ENCODE results near the gene DNAJC5G.
A peak's percentile ranks its signal among the peaks of the same experiment; 100 is the strongest.
"Not testable (repeated sequence)": the region's sequence is repeated elsewhere in the genome, so short reads cannot be mapped to it uniquely, and the experiment has no call there.

Gene DNAJC5G

DNA sequence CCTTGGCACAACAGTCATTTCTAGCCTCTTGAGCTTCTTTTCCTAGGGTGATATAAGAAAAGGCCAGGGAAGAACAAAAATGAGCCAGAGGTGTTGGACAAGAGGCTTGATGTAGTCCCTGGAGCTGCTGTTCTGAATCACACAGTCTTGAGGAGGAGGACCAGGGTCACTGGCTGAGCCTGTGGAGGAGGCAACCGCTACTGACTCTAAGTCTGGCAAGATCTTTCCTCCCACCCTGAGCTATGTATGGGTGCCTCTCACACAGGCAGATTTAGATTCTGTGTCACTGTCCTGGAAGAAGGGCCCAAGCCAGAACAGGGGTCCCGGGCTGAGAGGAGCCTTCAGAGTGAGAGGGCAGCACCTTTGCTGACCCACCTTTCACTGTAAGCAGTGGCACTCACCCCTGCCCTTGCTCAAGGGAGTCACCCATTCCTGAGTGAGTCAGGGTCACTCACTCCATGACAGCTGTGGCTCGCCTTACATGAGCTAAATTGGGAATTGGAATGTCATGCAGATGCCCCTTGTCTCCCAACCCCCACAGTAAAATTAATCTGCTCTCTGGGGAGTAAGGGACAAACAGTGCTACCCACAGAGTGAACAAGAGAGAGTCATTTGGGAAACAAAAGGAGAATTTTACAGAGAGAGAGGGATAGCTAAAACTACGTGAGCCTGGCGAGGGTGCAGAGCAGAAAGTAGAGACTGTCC lies 6.8 kb downstream of the DNAJC5G start, which contains the start of gene TRIM54:
Gene TRIM54, plus strand, starts transcription at position 575 of the 705 bp plus-strand sequence. CDS start 303 bp downstream, outside the sequence.
- no peak for DNase-seq

DNA sequence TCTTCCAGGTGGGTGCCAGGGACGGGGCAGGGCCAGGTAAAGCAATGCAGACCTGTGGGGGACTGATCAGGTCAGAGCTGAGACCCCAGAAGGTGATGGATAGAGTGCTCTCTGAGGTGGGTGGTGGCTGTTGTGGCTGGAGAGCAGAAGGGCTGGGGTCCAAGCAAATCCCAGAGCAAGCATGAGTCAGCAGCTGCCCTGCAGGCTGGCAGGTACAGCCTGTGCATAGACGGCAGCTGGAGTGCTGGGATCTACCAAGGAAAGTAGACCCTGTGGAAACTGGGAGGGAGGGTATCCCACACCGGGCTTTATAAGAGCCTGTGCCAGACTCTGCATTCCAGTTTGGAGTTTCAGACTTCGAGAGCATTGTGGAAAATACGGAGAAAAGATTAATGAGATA lies 7.7 kb downstream of the DNAJC5G start:
- no peak for DNase-seq

DNA sequence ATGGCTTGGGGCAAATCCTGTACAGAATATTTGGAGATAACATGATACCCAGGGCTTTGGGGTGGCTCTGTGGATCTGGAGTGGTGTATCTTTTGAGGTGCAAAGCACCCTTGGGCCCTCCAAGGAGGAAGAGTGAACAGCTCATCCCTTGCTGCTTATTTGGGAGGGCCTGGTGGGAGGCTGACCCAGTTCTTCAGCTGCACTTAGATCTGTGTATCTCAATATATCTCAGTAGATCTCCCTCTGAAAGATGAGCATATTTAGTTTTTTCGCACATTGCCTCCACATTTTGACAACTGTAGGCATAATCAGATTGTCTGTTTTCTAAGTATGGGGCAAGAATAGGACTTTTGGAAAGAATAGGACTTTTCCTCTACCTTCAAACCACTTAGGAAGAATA lies 9.8 kb downstream of the DNAJC5G start:
- DNase-seq, result no peak

DNA sequence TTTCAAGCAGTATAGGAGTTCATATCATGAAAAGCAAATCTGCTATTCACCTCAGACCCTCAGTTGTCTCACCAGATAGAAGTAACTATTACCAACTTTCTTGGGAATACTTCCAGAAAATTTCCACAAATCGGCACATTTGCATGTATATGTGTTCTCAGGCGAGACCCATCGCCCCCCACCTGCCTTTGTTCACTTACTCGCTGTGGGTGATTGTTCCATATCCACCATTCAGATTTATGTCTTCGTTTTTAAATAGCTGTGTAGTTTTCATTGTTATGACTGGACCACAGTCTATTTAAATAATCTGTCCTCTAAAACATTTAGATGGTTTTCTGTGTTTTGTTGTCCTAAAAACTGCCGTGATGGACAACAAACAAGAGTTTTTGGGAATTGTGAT lies 10.2 kb downstream of the DNAJC5G start:
- DNase-seq, result no peak

DNA sequence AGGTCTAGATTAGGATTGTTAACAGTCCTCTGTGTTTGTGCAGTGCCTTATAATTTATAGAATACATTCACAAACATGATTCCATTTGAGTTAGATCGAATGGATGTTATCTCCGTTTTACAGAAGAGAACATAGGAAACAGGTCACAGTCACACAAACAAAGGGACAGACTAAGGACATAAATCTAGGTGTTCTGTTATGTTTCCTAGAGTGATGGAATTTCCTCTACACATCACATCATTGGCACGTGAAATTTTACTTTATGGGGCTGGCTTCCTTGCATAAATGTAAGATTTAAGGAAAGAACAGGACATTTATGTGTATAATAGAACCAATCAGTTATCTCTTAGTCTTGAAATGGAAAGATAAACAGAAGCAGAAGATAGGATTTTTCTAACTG lies 13.4 kb downstream of the DNAJC5G start:
- DNase-seq, result no peak

DNA sequence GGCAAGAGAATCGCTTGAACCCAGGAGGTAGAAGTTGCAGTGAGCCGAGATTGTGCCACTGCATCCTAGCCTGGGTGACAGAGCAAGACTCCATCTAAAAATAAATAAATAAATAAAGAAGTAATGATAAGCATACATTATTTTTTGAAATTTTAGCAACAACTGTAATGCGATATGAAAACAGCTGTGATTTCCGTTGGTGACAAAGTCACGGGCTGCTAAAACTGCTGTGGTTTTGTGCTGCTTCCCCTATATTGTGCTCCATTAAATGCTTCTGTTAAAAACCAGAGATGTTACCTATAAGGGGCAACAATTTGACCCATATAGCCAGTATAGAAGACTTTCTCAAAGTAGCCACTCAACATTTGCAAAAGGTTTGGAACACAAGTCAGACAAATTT lies 15.3 kb downstream of the DNAJC5G start:
- DNase-seq, result no peak

DNA sequence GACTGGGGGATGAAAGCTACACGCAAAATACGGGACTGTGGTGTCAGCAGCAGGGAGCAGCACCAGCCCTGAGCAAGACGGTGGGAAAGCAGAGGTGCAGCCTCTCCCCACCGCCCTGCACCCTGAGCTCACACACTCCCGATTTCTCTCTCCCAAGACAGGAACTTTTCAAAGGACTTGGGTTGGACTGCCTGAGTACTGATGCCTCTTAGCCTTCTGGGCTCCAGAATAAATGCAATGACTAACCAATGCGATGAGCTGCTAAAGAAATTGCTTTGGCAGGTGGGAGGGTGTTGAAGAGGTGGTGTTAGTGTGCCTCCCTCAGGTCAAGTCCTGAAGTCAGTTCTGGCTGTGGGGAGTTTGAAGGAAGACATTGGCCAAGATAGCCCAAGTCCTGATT lies 16.6 kb downstream of the DNAJC5G start:
- no peak for DNase-seq

DNA sequence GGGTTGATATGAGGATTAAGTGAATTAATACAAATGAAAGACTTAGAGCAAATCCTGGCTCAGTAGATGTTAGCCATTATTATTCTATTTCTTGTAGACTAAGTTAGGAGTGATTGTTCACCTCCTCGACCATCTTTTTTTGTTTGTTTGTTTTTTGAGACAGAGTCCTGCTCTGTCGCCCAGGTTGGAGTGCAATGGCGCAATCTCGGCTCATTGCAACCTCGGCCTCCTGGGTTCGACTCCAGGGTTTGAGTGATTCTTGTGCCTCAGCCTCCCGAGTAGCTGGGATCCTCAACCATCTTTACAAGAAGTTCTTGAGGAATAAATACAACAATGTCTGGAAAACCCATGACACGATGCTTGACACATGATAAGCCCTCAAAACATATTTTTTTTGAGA lies 19.7 kb downstream of the DNAJC5G start:
- no peak for DNase-seq

DNA sequence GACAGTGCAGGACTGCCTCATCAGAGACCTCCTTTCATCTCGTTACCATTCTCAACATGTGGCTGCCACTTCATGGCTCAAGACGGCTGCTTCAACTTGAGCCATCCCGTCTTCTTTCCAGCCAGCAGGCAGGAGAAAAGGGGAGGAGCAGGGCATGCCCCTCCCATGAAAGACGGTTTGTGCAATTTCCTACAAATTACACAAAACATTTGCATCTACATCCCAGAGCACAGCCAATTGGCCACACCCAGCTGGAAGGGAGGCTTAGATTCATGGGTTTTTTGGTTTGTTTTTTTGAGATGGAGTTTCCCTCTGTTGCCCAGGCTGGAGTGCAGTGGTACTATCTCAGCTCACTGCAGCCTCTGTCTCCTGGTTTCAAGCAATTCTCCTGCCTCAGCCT lies 21.2 kb downstream of the DNAJC5G start:
- DNase-seq, result no peak

DNA sequence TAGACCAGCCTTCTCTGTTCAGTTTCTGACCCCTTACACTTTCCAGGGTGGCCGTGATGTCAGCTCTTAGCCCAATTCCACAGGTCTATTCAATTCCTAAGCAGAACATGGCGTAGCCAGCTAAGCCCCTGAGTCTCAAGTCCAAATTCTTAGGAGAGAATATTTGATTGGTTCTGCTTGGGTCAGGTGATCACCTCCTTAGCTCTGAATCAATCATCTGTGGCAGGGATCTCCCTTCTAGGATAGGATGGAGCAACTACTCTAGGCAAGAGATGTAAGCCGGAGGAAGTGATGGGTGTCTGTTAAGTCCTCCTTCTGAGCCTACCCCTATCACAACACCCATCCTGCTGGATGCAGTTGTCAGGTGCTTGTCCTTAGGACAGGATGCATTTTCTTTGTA lies 22.0 kb downstream of the DNAJC5G start:
- DNase-seq, result no peak

DNA sequence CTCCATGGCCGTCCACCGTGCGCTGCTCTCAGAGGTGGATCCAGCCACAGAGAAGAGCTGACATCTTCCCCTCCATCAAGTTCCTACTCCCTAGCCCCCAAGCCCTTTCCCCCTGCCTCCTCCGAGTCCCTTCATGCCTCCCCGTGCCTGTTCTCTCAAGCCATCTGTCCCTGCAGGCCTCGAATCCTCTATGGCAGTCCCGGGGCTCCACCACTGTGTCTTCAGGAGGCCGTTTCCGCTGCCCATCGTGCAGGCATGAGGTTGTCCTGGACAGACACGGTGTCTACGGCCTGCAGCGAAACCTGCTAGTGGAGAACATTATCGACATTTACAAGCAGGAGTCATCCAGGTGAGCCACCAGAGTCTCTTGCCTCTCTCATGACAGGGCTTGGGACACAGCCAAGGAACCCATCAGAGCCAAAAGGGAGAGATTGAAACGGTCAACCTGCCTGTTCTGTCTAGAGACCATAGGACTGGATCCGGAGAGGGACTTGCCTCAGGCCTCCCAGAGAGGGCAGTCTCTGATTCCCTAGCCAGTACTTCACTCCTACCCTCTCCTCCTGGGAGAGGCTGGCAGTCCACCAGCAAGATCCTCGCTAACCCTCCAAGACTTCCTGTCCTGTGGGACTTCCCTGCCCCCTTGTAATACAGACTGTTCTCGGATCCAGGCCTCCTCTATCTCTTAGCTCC lies 23.3 kb downstream of the DNAJC5G start:
- DNase-seq, result no peak

DNA sequence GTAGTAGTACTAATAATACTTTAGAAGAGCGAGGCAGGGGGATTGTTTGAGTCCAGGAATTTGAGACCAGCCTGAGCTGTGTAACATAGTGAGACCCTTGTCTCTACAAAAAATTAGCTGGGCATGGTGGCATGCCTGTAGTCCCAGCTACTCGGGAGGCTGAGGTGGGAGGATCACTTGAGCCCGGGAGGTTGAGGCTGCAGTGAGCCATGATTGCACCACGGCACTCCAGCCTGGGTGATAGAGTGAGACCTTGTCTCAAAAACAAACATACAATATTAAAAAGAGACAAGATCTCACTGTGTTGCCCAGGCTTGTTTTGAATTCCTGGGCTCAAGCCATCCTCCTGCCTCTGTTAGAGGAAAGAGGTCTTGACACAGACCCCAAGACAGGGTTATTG lies 25.4 kb downstream of the DNAJC5G start:
- not testable (repeated sequence) for DNase-seq

DNA sequence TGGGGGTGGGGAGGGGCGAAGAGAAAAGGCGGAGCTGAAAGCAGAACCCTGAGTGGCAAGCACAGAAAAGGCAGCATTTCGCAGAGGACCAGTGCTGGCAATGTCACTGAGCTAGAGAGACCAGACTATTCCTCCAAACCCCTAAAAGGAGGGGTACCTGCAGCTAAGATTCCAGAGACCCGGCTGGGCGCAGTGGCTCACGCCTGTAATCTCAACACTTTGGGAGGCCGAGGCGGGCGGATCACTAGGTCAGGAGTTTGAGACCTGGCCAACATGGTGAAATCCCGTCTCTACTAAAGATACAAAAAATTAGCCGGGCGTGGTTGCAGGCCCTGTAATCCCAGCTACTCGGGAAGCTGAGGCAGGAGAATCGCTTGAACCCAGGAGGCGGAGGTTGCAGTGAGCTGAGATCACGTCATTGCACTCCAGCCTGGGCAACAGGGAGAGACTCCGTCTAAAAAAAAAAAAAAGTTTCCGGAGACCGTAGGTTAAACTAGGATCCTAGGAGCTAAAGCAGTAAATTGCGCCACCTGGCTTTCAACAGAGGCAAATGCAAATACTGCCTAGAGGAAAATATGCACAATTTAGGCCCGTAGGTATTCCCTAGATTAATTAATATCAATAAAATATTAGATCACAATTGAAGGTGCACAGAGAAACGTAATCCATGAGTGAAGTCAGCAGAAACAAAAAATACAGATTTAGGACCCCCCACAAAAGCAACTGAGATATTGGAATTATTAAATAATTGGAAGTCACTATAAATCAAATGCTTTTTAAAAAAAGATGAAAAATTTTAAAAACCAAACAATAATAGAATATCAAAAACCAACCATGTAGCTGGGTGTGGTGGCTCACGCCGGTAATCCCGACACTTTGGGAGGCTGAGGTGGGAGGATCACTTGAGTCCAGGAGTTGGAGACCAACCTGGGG lies 28.1 kb downstream of the DNAJC5G start:
- peak in 1 of 4 experiments; percentile 3 for DNase-seq

DNA sequence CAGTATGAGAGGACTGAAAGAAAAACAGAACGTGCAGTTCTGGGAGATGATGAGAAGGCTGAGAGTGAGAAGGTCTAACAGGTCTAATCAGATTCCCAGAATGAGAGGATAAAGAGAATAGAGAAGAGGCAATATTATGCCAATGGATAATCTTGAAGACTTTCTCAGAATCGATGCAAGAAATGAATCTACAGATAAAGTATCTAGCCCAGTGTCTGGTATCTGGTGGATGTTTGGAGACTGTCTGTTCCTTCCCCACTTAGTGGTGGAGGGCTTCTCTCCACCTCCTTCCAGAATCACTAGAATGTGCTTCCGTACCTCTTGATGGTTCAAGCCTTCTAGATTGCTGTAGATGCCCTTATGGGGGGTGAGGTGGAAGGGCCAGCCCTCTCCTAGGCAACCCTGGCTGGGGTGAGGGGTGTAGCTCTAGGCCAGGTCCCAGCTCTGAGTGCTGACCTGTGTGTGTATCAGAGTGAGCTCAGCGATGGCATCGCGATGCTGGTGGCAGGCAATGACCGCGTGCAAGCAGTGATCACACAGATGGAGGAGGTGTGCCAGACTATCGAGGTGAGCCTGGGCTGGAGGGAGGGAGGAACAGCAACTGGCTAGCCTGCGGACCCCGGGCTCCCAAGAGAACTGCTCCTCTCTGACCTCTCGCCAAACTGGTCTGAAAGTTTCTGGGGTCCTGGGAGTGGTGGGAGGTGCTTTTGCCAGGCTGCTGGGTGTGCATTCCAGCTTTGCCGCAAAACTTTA lies 29.4 kb downstream of the DNAJC5G start:
- DNase-seq, result no peak

DNA sequence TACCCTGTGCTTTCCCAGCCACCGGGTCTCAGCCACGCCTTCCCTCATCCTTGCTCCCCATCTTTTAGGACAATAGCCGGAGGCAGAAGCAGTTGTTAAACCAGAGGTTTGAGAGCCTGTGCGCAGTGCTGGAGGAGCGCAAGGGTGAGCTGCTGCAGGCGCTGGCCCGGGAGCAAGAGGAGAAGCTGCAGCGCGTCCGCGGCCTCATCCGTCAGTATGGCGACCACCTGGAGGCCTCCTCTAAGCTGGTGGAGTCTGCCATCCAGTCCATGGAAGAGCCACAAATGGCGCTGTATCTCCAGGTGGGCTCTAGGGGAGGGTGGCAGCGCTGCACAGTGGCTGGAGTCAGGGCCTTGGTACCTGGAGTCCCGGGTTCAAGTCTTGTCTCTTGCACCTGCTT lies 30.3 kb downstream of the DNAJC5G start:
- no peak for DNase-seq

DNA sequence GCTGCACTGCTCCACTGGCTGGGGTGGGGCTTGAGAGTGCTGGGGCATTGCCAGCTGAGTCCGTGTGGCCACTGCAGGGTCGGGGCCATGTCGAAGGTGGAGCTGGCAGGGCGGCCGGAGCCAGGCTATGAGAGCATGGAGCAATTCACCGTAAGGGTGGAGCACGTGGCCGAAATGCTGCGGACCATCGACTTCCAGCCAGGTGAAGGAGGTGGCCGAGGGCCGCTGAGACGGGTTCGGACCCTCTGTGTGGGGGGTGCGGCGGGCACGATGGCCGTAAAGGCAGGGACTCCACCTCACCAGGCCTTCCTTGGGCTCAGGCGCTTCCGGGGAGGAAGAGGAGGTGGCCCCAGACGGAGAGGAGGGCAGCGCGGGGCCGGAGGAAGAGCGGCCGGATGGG lies 30.9 kb downstream of the DNAJC5G start:
- DNase-seq, result no peak

DNA sequence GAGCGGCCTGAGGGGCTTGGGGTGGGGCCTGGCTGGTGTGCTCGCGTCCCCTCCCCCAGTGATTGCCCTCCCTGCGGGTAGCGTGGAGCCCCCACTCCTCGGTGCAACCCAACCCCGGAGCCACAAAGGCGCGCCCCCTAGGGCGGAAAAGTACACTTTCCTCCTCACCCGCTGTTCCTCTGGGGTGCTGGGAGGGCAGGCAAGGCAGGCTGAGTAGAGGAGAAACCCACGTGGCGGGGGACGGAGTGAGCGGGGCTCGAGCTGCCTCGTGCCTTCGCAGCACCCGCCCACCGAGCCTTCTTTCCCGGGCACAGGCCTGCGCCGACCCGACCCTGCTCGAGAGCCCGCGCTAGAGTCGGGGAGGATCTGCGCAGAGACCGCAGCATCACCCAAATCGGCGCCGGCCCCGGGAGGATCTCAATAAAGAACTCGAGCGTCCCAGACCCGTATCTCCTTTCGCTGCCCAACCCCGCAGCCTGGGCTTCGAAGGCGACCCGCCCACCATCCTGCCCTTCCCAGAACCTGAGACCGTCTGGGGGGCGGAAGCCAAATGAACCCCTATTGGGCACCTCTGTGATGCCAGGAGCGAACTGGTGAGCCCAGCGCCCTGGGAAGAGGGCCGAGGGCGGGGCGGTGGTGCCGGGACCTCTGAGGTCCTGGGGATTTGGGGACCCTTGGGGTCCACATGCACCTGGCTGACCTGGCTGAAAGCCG lies 31.5 kb downstream of the DNAJC5G start:
- peak in 2 of 4 experiments; percentile 9 to 17 for DNase-seq

DNA sequence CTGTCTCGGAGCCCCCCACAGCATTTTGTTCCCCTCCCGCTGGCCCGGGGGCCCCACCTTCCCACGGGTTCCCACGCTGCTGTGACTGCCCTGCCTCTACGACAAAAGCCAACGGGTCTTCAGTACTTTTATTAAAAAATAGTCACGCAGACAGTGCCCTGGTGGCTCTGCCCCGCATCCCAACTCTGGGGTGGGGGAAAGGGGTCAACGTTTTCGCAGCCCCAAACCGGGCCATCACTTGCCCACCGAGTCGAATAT lies 32.0 kb downstream of the DNAJC5G start:
- DNase-seq, result no peak

DNA sequence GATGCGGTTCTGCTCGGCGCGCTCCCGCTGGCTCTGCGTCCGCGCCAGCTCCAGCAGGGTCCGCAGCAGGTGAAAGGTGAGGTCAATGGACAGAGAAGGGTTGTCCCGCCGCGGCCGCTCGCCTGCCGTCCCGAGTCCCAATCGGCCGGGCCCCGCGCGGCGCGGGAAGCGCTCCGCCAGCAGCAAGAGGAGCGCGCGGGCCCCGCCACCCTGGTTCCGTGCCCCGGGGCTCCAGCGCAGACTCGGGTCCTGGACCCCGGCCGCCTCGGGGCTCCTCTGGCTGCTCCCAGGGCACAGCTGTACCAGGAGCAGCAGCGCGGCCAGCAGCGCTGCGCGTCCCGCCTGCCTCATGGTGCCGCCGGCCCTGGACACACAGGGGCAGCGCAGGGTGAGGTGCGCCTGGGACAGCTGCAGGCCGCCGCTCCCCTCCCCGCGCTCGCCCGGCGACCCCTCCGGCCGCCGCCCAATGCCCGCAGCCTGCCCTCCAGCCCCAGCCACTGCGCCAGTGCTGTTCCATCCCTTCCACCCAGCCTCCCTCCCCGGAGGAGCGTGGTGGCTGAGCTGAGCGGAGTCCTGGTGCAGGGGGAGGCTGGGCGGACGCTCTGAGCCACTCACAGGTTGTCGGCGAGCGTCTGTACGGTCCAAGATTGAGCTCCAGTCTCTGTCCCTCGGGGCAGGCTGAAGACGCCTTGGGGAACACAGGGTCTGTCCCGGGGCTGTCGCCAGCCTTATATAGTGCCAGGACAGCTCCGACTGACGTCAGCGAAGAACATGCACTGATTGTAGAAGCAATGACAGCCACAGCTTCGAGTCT lies 32.5 kb downstream of the DNAJC5G start:
- DNase-seq, result no peak

DNA sequence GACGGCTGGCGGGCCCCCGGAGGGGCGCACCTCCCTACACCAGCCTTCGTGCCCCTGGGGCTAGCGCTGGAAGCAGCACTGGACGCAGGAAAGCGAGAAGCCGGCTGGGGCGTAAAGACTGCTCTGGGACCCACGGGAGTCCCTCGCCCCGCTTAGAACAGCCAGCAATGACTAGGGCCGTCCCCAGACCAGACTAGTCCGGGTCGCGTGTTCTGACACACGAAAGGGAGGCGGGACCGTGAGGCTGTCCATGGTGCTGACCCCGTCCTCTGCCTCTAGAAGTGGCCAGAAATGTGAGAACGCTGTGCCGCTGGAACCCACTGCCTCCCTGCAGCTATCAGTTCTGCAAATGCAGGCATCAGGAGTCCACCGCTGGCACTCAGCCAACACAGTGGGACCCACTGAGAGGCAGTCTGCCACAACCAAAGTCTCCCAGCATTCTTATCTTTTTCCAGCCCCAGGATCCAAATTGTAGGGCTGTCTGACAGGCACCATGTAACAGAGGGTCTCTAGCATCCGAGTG lies 33.2 kb downstream of the DNAJC5G start, which contains the start of gene UCN:
Gene UCN, minus strand, starts transcription at position 87 of the 523 bp plus-strand sequence. CDS start 550 bp downstream, outside the sequence.
- no peak for DNase-seq

DNA sequence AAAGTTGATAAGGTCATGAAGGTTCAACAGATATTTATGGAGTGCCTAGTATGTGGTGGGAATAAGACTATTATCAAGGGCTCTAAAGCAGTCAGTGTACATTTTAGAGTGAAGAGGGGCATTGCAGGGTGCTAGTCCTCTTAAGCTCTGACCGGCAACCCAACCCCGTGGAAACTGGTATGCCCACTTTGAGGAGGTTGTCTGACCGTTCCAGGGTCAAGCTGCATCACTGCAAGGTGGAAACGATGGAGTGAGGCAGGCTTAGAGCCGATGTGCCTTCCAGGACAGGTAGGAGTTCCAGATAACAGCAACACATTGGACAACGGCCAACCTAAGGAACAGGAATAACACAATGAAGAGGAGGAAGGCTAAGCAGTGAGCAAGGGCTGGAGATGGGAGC lies 34.4 kb downstream of the DNAJC5G start:
- DNase-seq, result no peak

All from activated naive CD4-positive, alpha-beta T cell (primary cell).